ENCODE measurements around the gene SSH3.

Gene SSH3

GRCh38 chr11:67352546-67353316 is 49.4 kb downstream of the SSH3 start:
- no peak overlapping the region for H4K5ac ChIP-seq (ENCODE audit: low read length)
- no CpG with 5 or more reads among the region's 25 CpGs for WGBS (ENCODE audit: extremely low coverage, insufficient coverage, low lambda C conversion rate)
- peak overlapping the region; percentile 11 for H3K18ac ChIP-seq (ENCODE audit: low read length)
- peak overlapping the region; percentile 88 for H3K4me2 ChIP-seq (ENCODE audit: low read length)
- H3K4me3 ChIP-seq (ENCODE audit: low read length), result peak overlapping the region; percentile 54
- DNase-seq, result no peak
- no peak overlapping the region for H2BK15ac ChIP-seq (replicated peaks; ENCODE audit: low read depth)
- no peak overlapping the region for H4K8ac ChIP-seq (ENCODE audit: low read depth, low read length)
- H3K23ac ChIP-seq (ENCODE audit: low read length), result no peak overlapping the region
- no peaks in the 10 kb centered on the region for H3K36me3 ChIP-seq (ENCODE audit: control insufficient read depth, insufficient read depth, low read length)
- H2AK5ac ChIP-seq (ENCODE audit: low read length), result peak overlapping the region; percentile 7
- H3K27ac ChIP-seq (ENCODE audit: low read depth, low read length), result peak overlapping the region; percentile 89
- H3K79me1 ChIP-seq (ENCODE audit: low read length), result no peaks in the 10 kb centered on the region
- H3K27me3 ChIP-seq (ENCODE audit: insufficient read depth, low read length, poor library complexity), result no peaks in the 10 kb centered on the region
- H3K4ac ChIP-seq (ENCODE audit: low read depth, low read length), result no peak overlapping the region
- no peaks in the 10 kb centered on the region for H3K79me2 ChIP-seq (ENCODE audit: control insufficient read depth, insufficient read depth, low read length)
- H2BK120ac ChIP-seq (ENCODE audit: low read depth, low read length), result no peak overlapping the region
- peak overlapping the region; percentile 71 for H2BK5ac ChIP-seq (ENCODE audit: low read length)
- peak overlapping the region; percentile 86 for H3K56ac ChIP-seq (ENCODE audit: low read length)
- H3K9ac ChIP-seq (ENCODE audit: low read length), result peak overlapping the region; percentile 76
- H3K4me1 ChIP-seq (ENCODE audit: control insufficient read depth, low read depth, low read length), result peaks cover 12% of the 10 kb centered on the region

GRCh38 chr11:67353317-67354074 is 50.2 kb downstream of the SSH3 start, which contains the start of gene POLD4:
TSS of gene POLD4 (minus strand) at chr11:67353546. CDS start at chr11:67353399, 147 bp downstream.
- H3K56ac ChIP-seq (ENCODE audit: low read length), result peak within 1 kb of the TSS; percentile 86
- no peak within 1 kb of the TSS for H2BK15ac ChIP-seq (replicated peaks; ENCODE audit: low read depth)
- H3K9ac ChIP-seq (ENCODE audit: low read length), result peak within 1 kb of the TSS; percentile 76
- no CpG with 5 or more reads among the region's 37 CpGs for WGBS (ENCODE audit: extremely low coverage, insufficient coverage, low lambda C conversion rate)
- H4K8ac ChIP-seq (ENCODE audit: low read depth, low read length), result no peak within 1 kb of the TSS
- peak within 1 kb of the TSS; percentile 49 for H2AK5ac ChIP-seq (ENCODE audit: low read length)
- no peaks in the 10 kb centered on the region for H3K79me1 ChIP-seq (ENCODE audit: low read length)
- DNase-seq, result peak; percentile 97
- H3K4me3 ChIP-seq (ENCODE audit: low read length), result peak within 1 kb of the TSS; percentile 54
- no peak within 1 kb of the TSS for H3K23ac ChIP-seq (ENCODE audit: low read length)
- H3K18ac ChIP-seq (ENCODE audit: low read length), result peak within 1 kb of the TSS; percentile 42
- H4K5ac ChIP-seq (ENCODE audit: low read length), result no peak within 1 kb of the TSS
- H3K4me1 ChIP-seq (ENCODE audit: control insufficient read depth, low read depth, low read length), result peaks cover 12% of the 10 kb centered on the region
- H3K79me2 ChIP-seq (ENCODE audit: control insufficient read depth, insufficient read depth, low read length), result no peaks in the 10 kb centered on the region
- no peaks in the 10 kb centered on the region for H3K36me3 ChIP-seq (ENCODE audit: control insufficient read depth, insufficient read depth, low read length)
- H3K27me3 ChIP-seq (ENCODE audit: insufficient read depth, low read length, poor library complexity), result no peaks in the 10 kb centered on the region
- peak within 1 kb of the TSS; percentile 28 for H3K4ac ChIP-seq (ENCODE audit: low read depth, low read length)
- peak within 1 kb of the TSS; percentile 89 for H3K27ac ChIP-seq (ENCODE audit: low read depth, low read length)
- H2BK5ac ChIP-seq (ENCODE audit: low read length), result peak within 1 kb of the TSS; percentile 71
- H3K4me2 ChIP-seq (ENCODE audit: low read length), result peak within 1 kb of the TSS; percentile 88
- H2BK120ac ChIP-seq (ENCODE audit: low read depth, low read length), result no peak within 1 kb of the TSS

- Histone ChIP-seq H2BK120ac (ENCODE audit: low read depth, low read length) (no peak overlapping the region), H3K4ac (ENCODE audit: low read depth, low read length) (peak overlapping the region; percentile 28), H3K27ac (ENCODE audit: low read depth, low read length) (peak overlapping the region; percentile 86), H4K5ac (ENCODE audit: low read length) (no peak overlapping the region), H3K9ac (ENCODE audit: low read length) (peak overlapping the region; percentile 76), H3K4me3 (ENCODE audit: low read length) (peak overlapping the region; percentile 5), H4K8ac (ENCODE audit: low read depth, low read length) (no peak overlapping the region), H2BK15ac (replicated peaks; ENCODE audit: low read depth) (no peak overlapping the region), H3K4me2 (ENCODE audit: low read length) (peak overlapping the region; percentile 53), H3K18ac (ENCODE audit: low read length) (peak overlapping the region; percentile 42), H3K27me3 (ENCODE audit: insufficient read depth, low read length, poor library complexity) (no peaks in the 10 kb centered on the region), H3K56ac (ENCODE audit: low read length) (peak overlapping the region; percentile 75), H3K36me3 (ENCODE audit: control insufficient read depth, insufficient read depth, low read length) (no peaks in the 10 kb centered on the region), H2BK5ac (ENCODE audit: low read length) (peak overlapping the region; percentile 58), H3K4me1 (ENCODE audit: control insufficient read depth, low read depth, low read length) (peaks cover 12% of the 10 kb centered on the region), H2AK5ac (ENCODE audit: low read length) (peak overlapping the region; percentile 49), H3K23ac (ENCODE audit: low read length) (no peak overlapping the region), H3K79me2 (ENCODE audit: control insufficient read depth, insufficient read depth, low read length) (no peaks in the 10 kb centered on the region), H3K79me1 (ENCODE audit: low read length) (no peaks in the 10 kb centered on the region)
- DNase-seq, result peak; percentile 82
- WGBS (ENCODE audit: extremely low coverage, insufficient coverage, low lambda C conversion rate), result no CpG with 5 or more reads among the region's 8 CpGs
Measured at GRCh38 chr11:67354075-67355022, 51.0 kb downstream of the SSH3 start.

GRCh38 chr11:67355023-67355793 is 51.9 kb downstream of the SSH3 start:
- Histone ChIP-seq H3K18ac (ENCODE audit: low read length) (no peak overlapping the region), H2BK120ac (ENCODE audit: low read depth, low read length) (no peak overlapping the region), H3K9ac (ENCODE audit: low read length) (no peak overlapping the region), H2BK5ac (ENCODE audit: low read length) (no peak overlapping the region), H3K56ac (ENCODE audit: low read length) (peak overlapping the region; percentile 75), H4K5ac (ENCODE audit: low read length) (no peak overlapping the region), H2BK15ac (replicated peaks; ENCODE audit: low read depth) (no peak overlapping the region), H3K23ac (ENCODE audit: low read length) (no peak overlapping the region), H3K4me2 (ENCODE audit: low read length) (no peak overlapping the region), H3K4me1 (ENCODE audit: control insufficient read depth, low read depth, low read length) (peaks cover 12% of the 10 kb centered on the region), H3K4ac (ENCODE audit: low read depth, low read length) (no peak overlapping the region), H2AK5ac (ENCODE audit: low read length) (no peak overlapping the region), H3K27ac (ENCODE audit: low read depth, low read length) (no peak overlapping the region), H3K79me2 (ENCODE audit: control insufficient read depth, insufficient read depth, low read length) (no peaks in the 10 kb centered on the region), H4K8ac (ENCODE audit: low read depth, low read length) (no peak overlapping the region), H3K79me1 (ENCODE audit: low read length) (no peaks in the 10 kb centered on the region), H3K36me3 (ENCODE audit: control insufficient read depth, insufficient read depth, low read length) (no peaks in the 10 kb centered on the region), H3K27me3 (ENCODE audit: insufficient read depth, low read length, poor library complexity) (no peaks in the 10 kb centered on the region), H3K4me3 (ENCODE audit: low read length) (no peak overlapping the region)
- no peak for DNase-seq
- WGBS (ENCODE audit: extremely low coverage, insufficient coverage, low lambda C conversion rate), result no CpG with 5 or more reads among the region's 11 CpGs

Data from mesendoderm (in vitro differentiated cells).